HCT116 (cell line): Measurements from ENCODE around the gene NUP133. TPM values are rescaled to one million over a fixed set of nuclear protein-coding genes. Genes with fewer than 3 reads are reported as not detected.
"Not testable (repeated sequence)": the region's sequence is repeated elsewhere in the genome, so short reads cannot be mapped to it uniquely, and the experiment has no call there.

ENCODE experiments used
- ATAC-seq: fragments of 200-7000 bp; cut with Tn5 transposase; 2 replicates; pipeline ENCODE4 v1.9.1; 2020; ENCODE audit warnings: mild to moderate bottlenecking, moderate library complexity
- BruUV-seq: library from RNA; stranded (reverse); fragments of 400-500 nt; replicated peaks from 2 replicates; lab custom pipeline; 2021; lab: Mats Ljungman, UMichigan
- CTCF ChIA-PET: fragments of 300-600 bp; sonication (Branson Sonifier 250); formaldehyde crosslinking; loops from one replicate; lab custom pipeline; 2021; ENCODE audit warnings: antibody characterized with exemption; lab: Charles Lee
- POLR2A ChIA-PET: fragments of 300-600, 350-600 bp; sonication (Branson Sonifier 250); formaldehyde crosslinking; loops from one replicate; lab custom pipeline; 2021; ENCODE audit warnings: antibody characterized with exemption; lab: Charles Lee
- RAD21 ChIA-PET, 2 experiments: fragments of 300-600 bp; sonication (Branson Sonifier 250); formaldehyde crosslinking; loops; one replicate each; lab custom pipeline; 2023; ENCODE audit warnings: low total read pairs in 2 of 2; ENCODE audit not compliant: uncharacterized antibody in 2 of 2, unreplicated experiment in 2 of 2, low non-redundant PET in 1 of 2; lab: Charles Lee
- DNase-seq: peaks from one replicate; pipeline ENCODE4 v3.0.0-alpha.2; 2010; ENCODE audit warnings: low read depth, low spot score
- H2AFZ ChIP-seq: fragments of 200-600 bp; shearing (Covaris generic), sonication (generic); 2 replicates; pipeline ENCODE4 v1.6.1; 2017; ENCODE audit warnings: low read depth, mixed run types, mixed read lengths, antibody characterized with exemption, low read length; ENCODE audit not compliant: poor library complexity, severe bottlenecking
- H3K27ac ChIP-seq: 2 replicates; pipeline ENCODE4 v1.5.1; 2012; ENCODE audit warnings: low read depth, low read length
- H3K27me3 ChIP-seq: fragments of 200-600 bp; sonication (generic); 2 replicates; pipeline ENCODE4 v1.6.1; 2016; ENCODE audit warnings: mixed run types, low read length, mixed read lengths; ENCODE audit not compliant: insufficient read depth
- H3K36me3 ChIP-seq, 2 experiments: fragments of 200-500 bp in 1 of 2; fragments of 200-600 bp in 1 of 2; sonication (Bioruptor generic) in 1 of 2; sonication (generic) in 1 of 2; 2 replicates each; pipeline versions ENCODE4 v1.5.1 to v1.6.1; 2014 to 2016; ENCODE audit warnings: low read length in 2 of 2, inconsistent platforms in 1 of 2, mixed read lengths in 1 of 2, mixed run types in 1 of 2; ENCODE audit not compliant: insufficient read depth in 2 of 2, control insufficient read depth in 1 of 2
- H3K4me1 ChIP-seq, 2 experiments: fragments of 200-600 bp in 1 of 2; sonication (generic) in 1 of 2; 2 replicates each; pipeline versions ENCODE4 v1.5.1 to v1.6.1; 2012 to 2017; ENCODE audit warnings: low read length in 2 of 2, inconsistent platforms in 1 of 2, mild to moderate bottlenecking in 1 of 2, mixed read lengths in 1 of 2, mixed run types in 1 of 2, moderate library complexity in 1 of 2; ENCODE audit not compliant: insufficient read depth in 2 of 2, control insufficient read depth in 1 of 2
- H3K4me2 ChIP-seq: fragments of 200-600 bp; sonication (generic); 2 replicates; pipeline ENCODE4 v1.6.1; 2017; ENCODE audit warnings: mixed run types, low read length, mixed read lengths
- H3K4me3 ChIP-seq, 2 experiments: fragments of 200-600 bp in 1 of 2; sonication (generic) in 1 of 2; replicated peaks in 1 of 2; 2 replicates each; pipeline ENCODE4 v1.5.1; 2011 to 2016; ENCODE audit warnings: low read length in 2 of 2, control low read depth in 1 of 2, low read depth in 1 of 2, mild to moderate bottlenecking in 1 of 2, mixed read lengths in 1 of 2, mixed run types in 1 of 2
- H3K79me2 ChIP-seq: fragments of 200-600 bp; sonication (generic); 2 replicates; pipeline ENCODE4 v1.6.1; 2017; ENCODE audit warnings: mild to moderate bottlenecking, mixed run types, low read length, moderate library complexity, mixed read lengths; ENCODE audit not compliant: insufficient read depth
- H3K9ac ChIP-seq: fragments of 200-600 bp; sonication (generic); 2 replicates; pipeline ENCODE4 v1.6.1; 2016; ENCODE audit warnings: low read length, mixed read lengths
- H3K9me2 ChIP-seq: fragments of 200-600 bp; sonication (generic), shearing (Covaris generic); 2 replicates; pipeline ENCODE4 v1.6.1; 2017; ENCODE audit warnings: mixed run types, mild to moderate bottlenecking, moderate library complexity; ENCODE audit not compliant: insufficient read depth
- H3K9me3 ChIP-seq, 2 experiments: fragments of 200-500 bp in 1 of 2; fragments of 200-600 bp in 1 of 2; sonication (Bioruptor generic) in 1 of 2; sonication (generic) in 1 of 2; 2 replicates each; pipeline ENCODE4 v1.6.1; 2014 to 2017; ENCODE audit warnings: low read length in 2 of 2, mixed read lengths in 2 of 2, inconsistent platforms in 1 of 2, low read depth in 1 of 2, mild to moderate bottlenecking in 1 of 2, mixed run types in 1 of 2, moderate library complexity in 1 of 2; ENCODE audit not compliant: control insufficient read depth in 1 of 2, insufficient read depth in 1 of 2
- H4K20me1 ChIP-seq: fragments of 200-600 bp; sonication (generic), shearing (Covaris generic); 2 replicates; pipeline ENCODE4 v1.6.1; 2017; ENCODE audit warnings: mixed run types, mild to moderate bottlenecking, moderate library complexity; ENCODE audit not compliant: insufficient read depth
- EZH2 ChIP-seq: fragments of 200-600 bp; sonication (generic); IDR thresholded peaks from 2 replicates; pipeline ENCODE4 v1.6.1; 2017; ENCODE audit warnings: antibody characterized with exemption, mixed run types
- POLR2A ChIP-seq: IDR thresholded peaks from 2 replicates; pipeline ENCODE4 v1.7.0; 2011; ENCODE audit warnings: borderline replicate concordance; ENCODE audit not compliant: insufficient read depth, insufficient read length; ENCODE audit errors: extremely low read depth
- REST ChIP-seq: IDR thresholded peaks from 2 replicates; pipeline ENCODE4 v1.6.1; 2012; ENCODE audit warnings: low read depth
- TCF7L2 ChIP-seq: IDR thresholded peaks from 2 replicates; pipeline ENCODE4 v1.7.0; 2011; ENCODE audit warnings: borderline replicate concordance, inconsistent platforms; ENCODE audit not compliant: insufficient read depth, insufficient read length; ENCODE audit errors: extremely low read depth
- ZBTB33 ChIP-seq: IDR thresholded peaks from 2 replicates; pipeline ENCODE4 v1.6.1; 2011; ENCODE audit warnings: mild to moderate bottlenecking, low read length, moderate library complexity; ENCODE audit not compliant: insufficient replicate concordance; ENCODE audit errors: extremely low read depth
- ZFX ChIP-seq: fragments of 450-650 bp; IDR thresholded peaks from 2 replicates; pipeline ENCODE4 v1.6.1; 2017
- ZNF274 ChIP-seq: fragments of 200-500 bp; sonication (Bioruptor generic); IDR thresholded peaks from 2 replicates; pipeline ENCODE4 v1.6.1; 2014; ENCODE audit warnings: mild to moderate bottlenecking, low read depth, low read length, inconsistent platforms
- intact Hi-C: fragments of 100-400 bp; cut with micrococcal nuclease; formaldehyde crosslinking; loops from 2 replicates; pipeline ENCODE4 v1.10.0; 2022
- total RNA-seq: library from RNA; stranded (reverse); gene quantifications from one replicate; pipeline ENCODE4 v1.2.1, GENCODE V29; 2021; ENCODE audit not compliant: unreplicated experiment

Gene NUP133
- total RNA-seq, 1 experiment from 2014 or later = 52.5 TPM

DNA sequence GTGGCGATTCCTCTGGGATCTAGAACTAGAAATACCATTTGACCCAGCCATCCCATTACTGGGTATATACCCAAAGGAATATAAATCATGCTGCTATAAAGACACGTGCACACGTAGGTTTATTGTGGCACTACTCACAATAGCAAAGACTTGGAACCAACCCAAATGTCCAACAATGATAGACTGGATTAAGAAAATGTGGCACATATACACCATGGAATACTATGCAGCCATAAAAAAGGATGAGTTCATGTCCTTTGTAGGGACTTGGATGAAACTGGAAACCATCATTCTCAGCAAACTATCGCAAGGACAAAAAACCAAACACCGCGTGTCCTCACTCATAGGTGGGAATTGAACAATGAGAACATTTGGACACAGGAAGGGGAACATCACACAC lies 3.5 kb upstream of the NUP133 start:
- H3K27me3 ChIP-seq, H3K27ac ChIP-seq, DNase-seq, H3K36me3 ChIP-seq, H3K9ac ChIP-seq, H2AFZ ChIP-seq, H4K20me1 ChIP-seq, H3K4me3 ChIP-seq, POLR2A ChIA-PET, BruUV-seq, ATAC-seq, intact Hi-C loops, H3K9me2 ChIP-seq, CTCF ChIA-PET, H3K9me3 ChIP-seq, RAD21 ChIA-PET, H3K4me2 ChIP-seq: not testable (repeated sequence)
- Histone ChIP-seq H3K4me1 (peaks cover 5 to 17% of the 10 kb centered on the region in 2 experiments; a peak in 3 of 4 replicates), H3K79me2 (peaks cover 14% of the 10 kb centered on the region)

GRCh38 chr1:229511201-229511600 lies 3.1 kb upstream of the NUP133 start:
- Histone ChIP-seq H3K79me2 (peaks cover 19% of the 10 kb centered on the region), H3K4me1 (peaks cover 5 to 20% of the 10 kb centered on the region in 2 experiments; a peak in 3 of 4 replicates)
- H3K4me2 ChIP-seq, H3K9me2 ChIP-seq, H3K27me3 ChIP-seq, H3K9me3 ChIP-seq, CTCF ChIA-PET, RAD21 ChIA-PET, H3K27ac ChIP-seq, H3K9ac ChIP-seq, intact Hi-C loops, BruUV-seq, H3K36me3 ChIP-seq, H4K20me1 ChIP-seq, ATAC-seq, H2AFZ ChIP-seq, POLR2A ChIA-PET, DNase-seq, H3K4me3 ChIP-seq: not testable (repeated sequence)

DNA sequence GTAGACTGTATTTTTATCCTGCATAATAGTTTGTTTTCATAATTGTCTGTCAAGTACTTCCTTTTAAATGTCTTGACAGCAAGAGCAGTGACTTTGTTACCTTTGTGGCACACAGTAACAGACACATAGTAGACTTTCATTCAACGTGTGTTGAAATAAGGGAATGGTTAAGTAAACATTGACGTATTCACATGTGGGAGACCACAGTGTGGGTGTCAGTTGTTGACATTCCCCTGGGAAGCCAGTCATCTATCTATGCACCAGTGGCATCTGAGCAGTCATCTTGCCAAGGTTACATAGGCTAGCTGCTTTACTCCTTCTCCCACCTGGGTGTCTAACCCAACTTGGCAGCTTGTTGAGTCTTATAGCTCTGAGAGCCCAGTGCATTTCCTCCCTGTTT lies 1.4 kb upstream of the NUP133 start:
- RAD21 ChIA-PET = no interaction called here
- no peak for DNase-seq
- Histone ChIP-seq H3K4me3 (no peak overlapping the region), H3K4me1 (peaks cover 5 to 20% of the 10 kb centered on the region in 2 experiments; a peak in 3 of 4 replicates), H3K9ac (no peak overlapping the region), H3K9me2 (no peaks in the 10 kb centered on the region), H2AFZ (no peak overlapping the region), H3K4me2 (peak overlapping the region; percentile 96), H3K79me2 (peaks cover 32% of the 10 kb centered on the region), H3K36me3 (peaks cover 5 to 6% of the 10 kb centered on the region in 2 experiments; a peak in 1 of 4 replicates), H3K9me3 (no peaks in the 10 kb centered on the region), H3K27me3 (no peaks in the 10 kb centered on the region), H4K20me1 (no peaks in the 10 kb centered on the region), H3K27ac (no peak overlapping the region)
- CTCF ChIA-PET = no interaction called here
- intact Hi-C loops = no loop called here
- POLR2A ChIA-PET = no interaction called here
- BruUV-seq = no TSS peak
- ATAC-seq = no peak
- no peak for TF ChIP-seq ZBTB33
- no peak for TF ChIP-seq EZH2
- TF ChIP-seq TCF7L2 = no peak
- TF ChIP-seq POLR2A = no peak
- TF ChIP-seq ZNF274 = no peak
- TF ChIP-seq ZFX = no peak
- TF ChIP-seq REST = no peak
